T1000 (cell line): ENCODE measurements around the gene SPNS1.
A peak's percentile ranks its signal among the peaks of the same experiment; 100 is the strongest.
"Not testable (repeated sequence)": the region's sequence is repeated elsewhere in the genome, so short reads cannot be mapped to it uniquely, and the experiment has no call there.

Experiments used
- DNase-seq: peaks from one replicate; lab custom pipeline; 2025; ENCODE audit warnings: mixed read lengths; lab: John Stamatoyannopoulos, UW

SPNS1 gene

DNA sequence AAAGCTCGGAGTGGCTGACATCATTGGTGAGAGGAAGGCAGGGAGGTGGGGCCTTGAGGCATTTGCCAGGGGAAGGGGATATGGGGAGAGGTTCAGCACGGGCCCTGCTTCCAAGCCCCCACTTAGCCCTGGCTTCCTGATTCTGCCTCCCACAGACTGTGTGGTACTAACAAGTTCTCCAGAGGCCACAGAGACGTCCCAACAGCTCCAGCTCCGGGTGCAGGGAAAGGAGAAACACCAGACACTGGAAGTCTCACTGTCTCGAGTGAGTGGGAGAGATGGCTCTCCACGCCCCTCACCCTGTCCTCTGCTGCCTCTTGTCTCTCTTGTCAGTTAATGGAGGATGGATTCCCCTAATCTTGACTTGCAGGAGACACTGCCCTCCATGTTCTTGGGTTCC lies 15.7 kb upstream of the SPNS1 start:
- DNase-seq = no peak

GRCh38 chr16:28964072-28964471 lies 10.5 kb upstream of the SPNS1 start:
- DNase-seq = no peak

DNA sequence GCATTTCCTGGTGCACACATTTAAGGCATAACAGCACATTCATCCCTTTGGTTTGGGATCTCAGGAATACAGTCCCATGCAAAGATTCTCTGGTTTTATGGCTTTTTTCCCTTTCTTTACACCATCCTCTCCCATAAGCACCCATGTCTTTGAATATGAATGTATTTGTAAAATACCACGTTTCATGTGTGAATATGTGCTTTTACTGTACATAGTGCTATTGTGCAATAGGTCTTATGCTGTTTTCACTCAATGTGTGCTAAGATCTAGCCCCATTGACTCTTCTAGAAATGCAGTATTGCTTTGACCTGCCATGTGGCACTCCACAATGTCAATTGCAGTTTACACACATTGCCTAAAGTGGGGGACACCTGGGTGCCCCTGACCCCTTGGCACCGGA lies 10.1 kb upstream of the SPNS1 start:
- DNase-seq = no peak

- no peak for DNase-seq
Measured at GRCh38 chr16:28967156-28967555, 7.4 kb upstream of the SPNS1 start.

GRCh38 chr16:28969696-28970095 lies 4.9 kb upstream of the SPNS1 start:
- not testable (repeated sequence) for DNase-seq

- peak; percentile 60 for DNase-seq
Measured at GRCh38 chr16:28974007-28974436, 556 bp upstream of the SPNS1 start.

GRCh38 chr16:28975158-28975599 lies 601 bp downstream of the SPNS1 start:
- no peak for DNase-seq

- no peak for DNase-seq
Measured at GRCh38 chr16:28977703-28978662, 3.4 kb downstream of the SPNS1 start.

DNA sequence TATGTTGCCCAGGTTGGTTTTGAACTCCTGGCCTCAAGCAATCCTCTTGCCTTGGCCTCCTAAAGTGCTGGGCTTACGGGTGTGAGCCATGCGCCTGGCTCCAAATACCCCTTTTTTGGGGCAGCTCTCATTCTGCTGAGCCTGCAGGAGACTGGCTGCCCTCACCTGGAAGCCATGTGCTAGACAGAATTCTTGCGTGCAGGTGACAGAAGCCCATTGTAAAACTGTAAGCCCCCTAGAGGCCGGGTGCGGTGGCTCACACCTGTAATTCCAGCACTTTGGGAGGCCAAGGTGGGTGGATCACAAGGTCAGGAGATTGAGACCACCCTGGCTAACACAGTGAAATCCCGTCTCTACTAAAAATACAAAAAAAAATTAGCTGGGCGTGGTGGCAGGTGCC lies 5.8 kb downstream of the SPNS1 start:
- DNase-seq = not testable (repeated sequence)

DNA sequence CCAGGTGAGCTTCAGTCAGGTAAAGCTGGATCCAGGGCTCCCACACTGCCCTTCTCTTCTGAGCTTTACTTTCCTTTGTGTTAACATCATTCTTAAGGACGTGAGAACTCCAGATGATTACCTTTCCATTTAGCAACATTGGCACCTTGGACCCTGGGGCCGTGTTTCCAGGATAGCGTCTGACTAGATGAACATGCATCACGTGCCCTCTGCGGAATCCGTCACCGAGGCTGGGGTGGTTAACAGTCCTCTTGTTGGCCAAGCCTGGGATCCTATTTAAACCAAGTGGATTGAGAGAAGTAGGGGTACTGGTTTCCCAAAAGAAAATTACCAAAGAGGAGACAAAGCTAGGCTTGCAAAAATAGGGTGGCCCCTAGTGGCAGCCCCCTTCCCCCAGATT lies 6.4 kb downstream of the SPNS1 start:
- no peak for DNase-seq

- no peak for DNase-seq
Measured at GRCh38 chr16:28981517-28981916, 6.9 kb downstream of the SPNS1 start.

GRCh38 chr16:28982418-28982817 lies 7.8 kb downstream of the SPNS1 start:
- DNase-seq = no peak

DNA sequence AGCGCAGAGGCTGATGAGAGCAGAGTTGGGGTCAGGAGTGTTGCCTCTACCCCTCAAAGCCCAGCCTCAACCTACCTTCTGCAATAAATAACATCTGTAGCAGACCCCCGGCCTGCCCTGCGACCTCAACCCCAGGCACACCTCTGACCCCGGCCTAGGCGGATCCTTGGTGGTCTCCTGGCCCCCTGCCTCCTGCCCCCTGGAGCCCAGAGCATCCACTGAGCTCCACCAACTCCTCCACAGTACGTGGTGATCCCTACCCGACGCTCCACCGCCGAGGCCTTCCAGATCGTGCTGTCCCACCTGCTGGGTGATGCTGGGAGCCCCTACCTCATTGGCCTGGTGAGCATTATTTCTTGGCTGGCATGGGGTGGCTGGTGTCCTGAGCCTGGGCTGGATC lies 8.4 kb downstream of the SPNS1 start:
- DNase-seq = no peak

DNA sequence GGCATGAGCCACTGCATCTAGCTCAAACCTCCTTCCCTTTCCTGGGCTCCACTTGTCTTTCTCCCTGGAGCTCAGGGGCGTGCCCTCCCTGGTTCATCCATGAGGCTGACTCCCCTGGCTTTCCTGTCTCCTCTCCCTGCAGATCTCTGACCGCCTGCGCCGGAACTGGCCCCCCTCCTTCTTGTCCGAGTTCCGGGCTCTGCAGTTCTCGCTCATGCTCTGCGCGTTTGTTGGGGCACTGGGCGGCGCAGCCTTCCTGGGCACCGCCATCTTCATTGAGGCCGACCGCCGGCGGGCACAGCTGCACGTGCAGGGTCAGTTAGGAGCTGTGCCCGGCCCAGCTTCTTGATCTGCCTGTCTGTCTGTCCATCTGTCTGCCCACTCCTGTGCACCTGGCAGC lies 9.1 kb downstream of the SPNS1 start:
- DNase-seq = no peak

DNA sequence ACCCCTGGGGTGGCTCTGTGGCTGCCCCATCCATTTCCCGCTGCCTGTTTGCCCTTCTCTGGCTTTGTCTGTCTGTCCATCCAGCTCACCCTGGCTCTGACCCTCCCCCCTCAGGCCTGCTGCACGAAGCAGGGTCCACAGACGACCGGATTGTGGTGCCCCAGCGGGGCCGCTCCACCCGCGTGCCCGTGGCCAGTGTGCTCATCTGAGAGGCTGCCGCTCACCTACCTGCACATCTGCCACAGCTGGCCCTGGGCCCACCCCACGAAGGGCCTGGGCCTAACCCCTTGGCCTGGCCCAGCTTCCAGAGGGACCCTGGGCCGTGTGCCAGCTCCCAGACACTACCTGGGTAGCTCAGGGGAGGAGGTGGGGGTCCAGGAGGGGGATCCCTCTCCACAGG lies 9.5 kb downstream of the SPNS1 start:
- DNase-seq = no peak

DNA sequence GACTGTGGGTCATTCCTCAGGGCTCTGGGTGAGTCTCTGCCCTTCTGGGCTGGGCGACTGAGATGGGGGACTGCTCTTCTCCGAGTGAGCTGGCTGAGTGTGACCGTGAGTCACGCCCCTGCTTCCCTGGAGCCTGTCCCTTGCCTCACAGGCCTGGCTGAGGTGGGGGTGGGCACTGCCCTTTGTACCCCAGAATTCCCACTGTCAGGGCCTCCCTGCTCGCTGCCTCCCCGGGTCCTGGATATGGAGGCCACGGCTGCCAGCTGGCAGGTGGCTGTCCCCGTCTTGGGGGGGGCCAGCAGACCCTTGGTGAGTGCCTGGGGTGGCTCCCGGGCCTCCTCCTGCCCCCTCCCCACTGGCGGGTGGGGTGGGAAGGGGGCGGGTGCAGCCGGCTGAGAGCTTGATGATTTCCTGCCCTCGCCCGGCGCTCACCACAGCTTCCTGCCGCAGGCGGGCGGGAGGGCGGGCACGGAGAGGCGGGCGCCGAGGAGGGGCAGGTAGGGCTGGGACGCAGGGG lies 10.1 kb downstream of the SPNS1 start, which contains the start of gene LAT:
Gene LAT (plus strand): TSS at position 434 of the 517 bp plus-strand sequence. CDS start 366 bp downstream, outside the sequence.
- no peak for DNase-seq

GRCh38 chr16:28985211-28986041 lies 10.8 kb downstream of the SPNS1 start:
- no peak for DNase-seq

DNA sequence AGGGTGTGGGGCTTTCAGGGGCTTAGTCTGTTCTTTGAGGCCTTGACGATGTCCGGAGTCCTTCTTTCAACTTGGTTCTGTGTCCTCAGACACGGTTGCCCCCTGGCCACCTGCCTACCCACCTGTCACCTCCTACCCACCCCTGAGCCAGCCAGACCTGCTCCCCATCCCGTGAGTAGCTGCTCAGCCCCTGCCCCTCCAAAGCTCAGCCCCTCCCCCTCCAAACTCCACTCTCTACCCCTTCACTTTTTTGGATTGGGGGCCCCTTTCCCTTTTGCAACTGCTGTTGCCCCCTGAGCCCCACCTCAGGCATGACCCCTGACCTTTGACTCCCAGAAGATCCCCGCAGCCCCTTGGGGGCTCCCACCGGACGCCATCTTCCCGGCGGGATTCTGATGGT lies 11.5 kb downstream of the SPNS1 start:
- no peak for DNase-seq

- no peak for DNase-seq
Measured at GRCh38 chr16:28986492-28986891, 11.9 kb downstream of the SPNS1 start.

DNA sequence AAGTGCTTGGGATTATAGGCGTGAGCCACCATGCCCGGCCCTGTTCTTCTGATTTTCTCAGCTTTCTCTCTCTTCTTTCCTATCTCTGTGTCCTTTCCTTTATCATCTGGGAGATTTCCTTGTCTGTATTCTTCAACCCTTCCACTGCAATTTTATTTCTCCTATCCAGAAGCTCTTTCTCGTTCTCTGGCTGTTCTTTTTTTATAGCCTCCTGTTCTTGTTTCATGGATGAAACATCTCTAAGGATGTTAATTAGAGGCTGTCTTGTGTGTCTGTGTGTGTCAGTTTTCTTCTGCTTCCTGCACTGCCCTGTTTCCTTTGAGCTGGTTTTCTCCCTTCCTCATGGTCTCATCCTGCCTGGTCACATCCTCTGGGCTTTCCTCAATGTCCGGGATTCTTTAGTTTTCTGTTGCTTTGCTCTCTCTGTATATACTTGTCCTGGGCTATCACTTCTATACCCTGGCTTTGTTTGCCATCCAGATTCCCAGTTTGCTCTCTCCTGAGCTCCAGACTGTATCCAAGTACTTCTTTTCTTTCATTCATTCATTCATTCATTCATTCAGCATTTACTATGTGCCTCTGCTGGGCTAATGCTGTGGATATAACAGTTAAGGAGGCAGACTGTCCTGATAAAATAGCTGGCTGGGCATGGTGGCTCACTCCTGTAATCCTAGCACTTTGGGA lies 12.7 kb downstream of the SPNS1 start:
- no peak for DNase-seq

GRCh38 chr16:28989363-28989762 lies 14.8 kb downstream of the SPNS1 start:
- DNase-seq = no peak
